ENCODE results near the gene DNASE2.
"Not testable (repeated sequence)": the region's sequence is repeated elsewhere in the genome, so short reads cannot be mapped to it uniquely, and the experiment has no call there.

The DNASE2 gene

GRCh38 chr19:12881172-12881808 is at the start of gene DNASE2:
Gene DNASE2, minus strand, starts transcription at chr19:12881449. Its CDS starts 74 bp downstream, at chr19:12881375.
- DNase-seq (ENCODE audit: low read depth) = peak; percentile 90

GRCh38 chr19:12930002-12930645 is 48.9 kb upstream of the DNASE2 start:
- no peak for DNase-seq (ENCODE audit: low read depth)

GRCh38 chr19:12924621-12925310 is 43.5 kb upstream of the DNASE2 start:
- no peak for DNase-seq (ENCODE audit: low read depth)

GRCh38 chr19:12922959-12923358 is 41.7 kb upstream of the DNASE2 start:
- no peak for DNase-seq (ENCODE audit: low read depth)

GRCh38 chr19:12921047-12921446 is 39.8 kb upstream of the DNASE2 start:
- DNase-seq (ENCODE audit: low read depth) = no peak

GRCh38 chr19:12918253-12918652 is 37.0 kb upstream of the DNASE2 start:
- no peak for DNase-seq (ENCODE audit: low read depth)

GRCh38 chr19:12915860-12916259 is 34.6 kb upstream of the DNASE2 start:
- DNase-seq (ENCODE audit: low read depth) = not testable (repeated sequence)

GRCh38 chr19:12913851-12914690 is 32.8 kb upstream of the DNASE2 start:
- DNase-seq (ENCODE audit: low read depth) = no peak

GRCh38 chr19:12913011-12913561 is 31.8 kb upstream of the DNASE2 start:
- DNase-seq (ENCODE audit: low read depth) = no peak

- no peak for DNase-seq (ENCODE audit: low read depth)
These were observed 31.3 kb upstream of the DNASE2 start for GRCh38 chr19:12912571-12912970.

GRCh38 chr19:12907166-12907565 is 25.9 kb upstream of the DNASE2 start:
- DNase-seq (ENCODE audit: low read depth) = no peak

- DNase-seq (ENCODE audit: low read depth) = no peak
These were observed 18.8 kb upstream of the DNASE2 start for GRCh38 chr19:12899891-12900518.

GRCh38 chr19:12896460-12896859 is 15.2 kb upstream of the DNASE2 start:
- DNase-seq (ENCODE audit: low read depth) = no peak

- DNase-seq (ENCODE audit: low read depth) = no peak
These were observed 12.3 kb upstream of the DNASE2 start for GRCh38 chr19:12893582-12893981.

GRCh38 chr19:12891553-12892021 is 10.3 kb upstream of the DNASE2 start:
- DNase-seq (ENCODE audit: low read depth) = no peak

GRCh38 chr19:12890787-12891552 is 9.7 kb upstream of the DNASE2 start, which contains the start of gene GCDH:
Gene GCDH, plus strand, starts transcription at chr19:12891160. Its CDS starts 145 bp downstream, at chr19:12891305.
- peak; percentile 99 for DNase-seq (ENCODE audit: low read depth)

GRCh38 chr19:12890299-12890786 is 9.1 kb upstream of the DNASE2 start:
- DNase-seq (ENCODE audit: low read depth) = not testable (repeated sequence)

GRCh38 chr19:12888006-12888603 is 6.9 kb upstream of the DNASE2 start:
- DNase-seq (ENCODE audit: low read depth) = no peak

GRCh38 chr19:12886969-12887747 is 5.9 kb upstream of the DNASE2 start, which contains the start of gene KLF1:
Gene KLF1, minus strand, starts transcription at chr19:12887201. Its CDS starts 61 bp downstream, at chr19:12887140.
- DNase-seq (ENCODE audit: low read depth) = no peak
